ENCODE data around the gene DDOST. TPM values are rescaled to one million over a fixed set of nuclear protein-coding genes. Genes with fewer than 3 reads are reported as not detected.

Gene DDOST
- total and polyA plus RNA-seq, 8 donors, result 189 to 246 (median 202) TPM

DNA sequence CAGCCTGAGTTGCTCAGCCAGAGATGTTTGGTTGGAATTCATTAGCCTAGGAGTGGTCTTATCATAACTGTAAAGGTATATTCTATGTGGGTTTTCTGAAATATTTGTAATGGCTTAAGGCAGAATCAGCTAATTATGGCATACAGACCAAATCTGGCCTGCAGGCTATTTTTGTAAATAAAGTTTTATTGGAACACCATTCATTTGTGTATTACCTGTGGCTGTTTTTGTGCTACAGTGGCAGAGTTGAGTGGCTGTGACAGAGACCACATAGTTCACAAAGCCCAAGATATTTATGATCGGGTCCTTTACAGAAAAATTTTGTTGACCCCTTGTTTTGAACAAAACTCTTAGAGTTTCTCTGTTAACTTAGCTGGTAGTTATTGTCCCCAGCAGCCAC is 7.4 kb upstream of the DDOST start:
- ATAC-seq (no peak), DNase-seq (no peak)
- no peaks in the 10 kb centered on the region for H3K27me3 ChIP-seq
- TF ChIP-seq, protein P1, sequence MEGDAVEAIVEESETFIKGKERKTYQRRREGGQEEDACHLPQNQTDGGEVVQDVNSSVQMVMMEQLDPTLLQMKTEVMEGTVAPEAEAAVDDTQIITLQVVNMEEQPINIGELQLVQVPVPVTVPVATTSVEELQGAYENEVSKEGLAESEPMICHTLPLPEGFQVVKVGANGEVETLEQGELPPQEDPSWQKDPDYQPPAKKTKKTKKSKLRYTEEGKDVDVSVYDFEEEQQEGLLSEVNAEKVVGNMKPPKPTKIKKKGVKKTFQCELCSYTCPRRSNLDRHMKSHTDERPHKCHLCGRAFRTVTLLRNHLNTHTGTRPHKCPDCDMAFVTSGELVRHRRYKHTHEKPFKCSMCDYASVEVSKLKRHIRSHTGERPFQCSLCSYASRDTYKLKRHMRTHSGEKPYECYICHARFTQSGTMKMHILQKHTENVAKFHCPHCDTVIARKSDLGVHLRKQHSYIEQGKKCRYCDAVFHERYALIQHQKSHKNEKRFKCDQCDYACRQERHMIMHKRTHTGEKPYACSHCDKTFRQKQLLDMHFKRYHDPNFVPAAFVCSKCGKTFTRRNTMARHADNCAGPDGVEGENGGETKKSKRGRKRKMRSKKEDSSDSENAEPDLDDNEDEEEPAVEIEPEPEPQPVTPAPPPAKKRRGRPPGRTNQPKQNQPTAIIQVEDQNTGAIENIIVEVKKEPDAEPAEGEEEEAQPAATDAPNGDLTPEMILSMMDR (IDR thresholded peaks at IDR 0.05), result no peak
- no peak overlapping the region for H3K27ac ChIP-seq
- no peak overlapping the region for H3K4me3 ChIP-seq
- intact Hi-C loops (cut with DNase I), result no loop called here
- peaks cover 0 to 8% of the 10 kb centered on the region in 2 donors for H3K36me3 ChIP-seq
- no peaks in the 10 kb centered on the region for H3K9me3 ChIP-seq
- H3K4me1 ChIP-seq, result no peaks in the 10 kb centered on the region

DNA sequence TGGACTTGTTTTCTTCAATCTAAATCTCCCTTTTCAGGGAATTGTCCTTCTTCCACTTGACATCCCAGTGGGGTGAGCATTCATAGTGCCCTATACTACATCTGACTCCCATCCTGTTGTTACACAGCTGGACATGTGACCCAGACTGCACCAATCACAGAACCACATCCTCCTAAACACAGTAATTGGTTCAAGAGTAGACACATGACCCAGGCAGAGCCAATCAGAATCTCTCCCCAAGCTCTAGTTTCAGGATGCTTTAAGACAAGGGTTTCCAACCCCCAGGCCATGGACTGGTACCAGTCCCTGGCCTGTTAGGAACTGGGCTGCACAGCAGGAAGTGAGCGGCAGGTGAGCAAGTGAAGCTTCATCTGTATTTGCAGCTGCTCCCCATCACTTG is 5.6 kb upstream of the DDOST start:
- no peaks in the 10 kb centered on the region for H3K9me3 ChIP-seq
- DNase-seq, result no peak
- H3K36me3 ChIP-seq, result peaks cover 0 to 8% of the 10 kb centered on the region in 2 donors
- TF ChIP-seq, protein P1 (IDR thresholded peaks at IDR 0.05), result no peak
- no peak overlapping the region for H3K4me3 ChIP-seq
- H3K27me3 ChIP-seq, result no peaks in the 10 kb centered on the region
- intact Hi-C loops (cut with DNase I), result no loop called here
- peaks cover 0 to 3% of the 10 kb centered on the region in 2 donors for H3K4me1 ChIP-seq
- ATAC-seq, result no peak
- no peak overlapping the region for H3K27ac ChIP-seq

DNA sequence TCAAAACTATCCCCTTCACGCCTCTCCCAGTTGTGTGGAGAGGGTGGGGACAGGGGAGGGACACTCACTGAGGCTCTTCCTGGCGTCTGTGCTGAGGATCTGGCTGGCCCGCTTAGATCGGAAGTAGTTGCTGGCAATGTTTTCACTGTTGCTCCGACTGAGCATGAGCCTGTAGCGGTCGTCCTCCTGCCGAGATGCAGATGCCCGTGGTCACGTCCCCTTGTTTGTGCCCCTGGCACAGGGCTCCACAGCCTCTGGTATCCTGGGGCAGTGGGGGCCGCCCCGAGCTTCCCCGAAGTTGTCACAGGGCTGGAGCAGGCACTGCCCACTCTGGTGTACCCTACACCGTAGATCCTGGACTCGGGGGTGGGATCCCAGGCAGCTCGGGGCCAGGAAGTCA is 5.0 kb upstream of the DDOST start:
- intact Hi-C loops (cut with DNase I), result no loop called here
- Histone ChIP-seq H3K4me1 (peaks cover 0 to 4% of the 10 kb centered on the region in 2 donors), H3K36me3 (peaks cover 0 to 8% of the 10 kb centered on the region in 2 donors), H3K27ac (peak overlapping the region in 1 of 2 donors; percentile 59), H3K9me3 (no peaks in the 10 kb centered on the region), H3K4me3 (no peak overlapping the region), H3K27me3 (no peaks in the 10 kb centered on the region)
- TF ChIP-seq, protein P1 (IDR thresholded peaks at IDR 0.05), result no peak
- DNase-seq, result no peak
- no peak for ATAC-seq

DNA sequence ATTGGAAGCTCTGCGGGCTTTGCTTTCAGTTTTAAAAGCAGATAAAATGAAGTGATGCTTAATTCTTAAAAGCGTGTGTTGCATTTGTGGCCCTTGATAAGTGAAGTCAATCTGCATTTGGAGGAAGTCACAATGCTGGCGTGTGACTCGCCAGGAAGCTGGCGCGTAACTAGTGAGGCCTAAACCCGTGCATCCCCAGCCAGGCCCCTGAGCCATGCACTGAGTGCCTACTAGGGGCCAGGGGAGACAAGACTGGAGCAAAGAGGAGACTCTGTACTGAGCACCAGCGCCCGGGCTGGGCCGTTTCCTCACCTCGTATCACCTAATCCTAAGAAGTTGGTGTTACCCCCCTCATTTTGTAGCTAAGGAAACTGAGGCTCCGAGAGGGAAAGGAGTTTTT is 4.6 kb upstream of the DDOST start:
- peak overlapping the region in 1 of 2 donors; percentile 59 for H3K27ac ChIP-seq
- no peak for ATAC-seq
- H3K4me3 ChIP-seq, result no peak overlapping the region
- no peaks in the 10 kb centered on the region for H3K27me3 ChIP-seq
- no peak for DNase-seq
- peaks cover 2 to 4% of the 10 kb centered on the region in 2 donors for H3K4me1 ChIP-seq
- H3K36me3 ChIP-seq, result peaks cover 0 to 7% of the 10 kb centered on the region in 2 donors
- TF ChIP-seq, protein P1 (IDR thresholded peaks at IDR 0.05), result no peak
- intact Hi-C loops (cut with DNase I), result no loop called here
- no peaks in the 10 kb centered on the region for H3K9me3 ChIP-seq

DNA sequence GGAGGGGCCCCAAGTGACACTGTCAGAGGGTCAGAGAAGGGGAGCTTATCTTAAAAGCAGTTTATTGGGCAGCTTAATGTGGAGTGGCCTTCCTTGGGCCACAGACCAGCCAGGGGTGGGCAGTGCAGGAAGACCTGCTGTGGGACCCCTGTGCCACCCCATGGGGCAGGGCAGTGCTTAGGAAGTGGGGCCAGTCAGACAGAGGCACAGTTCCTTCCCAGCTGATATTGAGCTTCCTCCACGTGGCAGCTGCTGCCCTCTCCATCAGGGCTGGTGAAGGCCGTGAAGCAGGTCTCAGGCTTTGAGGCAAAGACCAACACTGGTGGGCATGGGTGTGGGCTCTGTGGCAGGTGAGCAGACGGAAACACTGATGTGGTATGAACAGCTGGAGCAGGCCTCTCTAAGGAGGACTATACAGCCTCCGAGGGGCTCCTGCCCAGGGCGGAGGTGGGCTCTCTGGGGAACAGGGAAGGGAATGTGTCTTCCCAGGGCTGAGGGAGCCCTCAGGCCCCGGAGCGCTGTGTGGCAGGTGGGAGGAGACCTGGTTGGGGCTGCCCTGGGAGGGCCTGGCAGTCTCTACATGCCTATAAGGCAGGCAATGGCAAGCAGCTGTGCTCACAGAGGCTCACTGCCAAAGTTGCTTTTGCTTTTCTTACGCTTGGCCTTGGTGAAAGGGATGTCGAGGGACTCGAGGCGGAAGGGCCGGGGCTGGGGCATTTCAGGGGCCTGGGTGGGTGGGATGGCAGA is 3.0 kb upstream of the DDOST start:
- TF ChIP-seq, protein P1 (IDR thresholded peaks at IDR 0.05), result no peak
- intact Hi-C loops (cut with DNase I), result no loop called here
- Histone ChIP-seq H3K27me3 (no peaks in the 10 kb centered on the region), H3K4me1 (peaks cover 13 to 17% of the 10 kb centered on the region in 2 donors), H3K36me3 (no peaks in the 10 kb centered on the region), H3K4me3 (no peak overlapping the region), H3K9me3 (no peaks in the 10 kb centered on the region), H3K27ac (no peak overlapping the region)
- DNase-seq, result no peak
- no peak for ATAC-seq
